Breast epithelium (tissue), 3 donors: ENCODE data around the gene DHX58.

Source experiments
- POLR2A ChIP-seq: fragments of 450-650 bp; IDR thresholded peaks from one replicate; pipeline ENCODE4 v1.6.1; 2016; ENCODE audit warnings: antibody characterized with exemption, mild to moderate bottlenecking, moderate library complexity
- TF ChIP-seq, protein P1 (sequence below), 3 donors: fragments of 450-650 bp; IDR thresholded peaks; one replicate each; pipeline ENCODE4 v1.5.1; 2016 to 2017; ENCODE audit warnings: antibody characterized with exemption in 3 of 3, mild to moderate bottlenecking in 3 of 3, moderate library complexity in 3 of 3

DNA sequence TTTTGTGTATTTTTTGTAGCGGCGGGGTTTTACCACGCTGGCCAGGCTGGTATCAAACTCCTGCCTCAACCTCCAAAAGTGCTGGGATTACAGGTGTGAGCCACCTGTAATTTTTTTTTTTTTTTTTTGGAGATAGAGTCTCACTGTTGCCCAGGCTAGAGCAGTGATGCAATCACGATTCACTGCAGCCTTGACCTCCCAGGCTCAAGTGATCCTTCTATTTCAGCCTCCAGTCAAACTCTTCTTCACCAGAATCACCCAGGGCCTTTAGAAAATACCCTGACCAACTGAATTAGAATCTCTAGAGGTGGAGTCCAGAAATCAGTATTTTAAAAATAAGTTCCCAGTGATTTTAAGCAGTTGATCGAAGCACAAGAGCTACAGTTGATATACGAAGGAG, 22.6 kb upstream of the DHX58 start:
- TF ChIP-seq POLR2A = no peak
- TF ChIP-seq, protein P1, sequence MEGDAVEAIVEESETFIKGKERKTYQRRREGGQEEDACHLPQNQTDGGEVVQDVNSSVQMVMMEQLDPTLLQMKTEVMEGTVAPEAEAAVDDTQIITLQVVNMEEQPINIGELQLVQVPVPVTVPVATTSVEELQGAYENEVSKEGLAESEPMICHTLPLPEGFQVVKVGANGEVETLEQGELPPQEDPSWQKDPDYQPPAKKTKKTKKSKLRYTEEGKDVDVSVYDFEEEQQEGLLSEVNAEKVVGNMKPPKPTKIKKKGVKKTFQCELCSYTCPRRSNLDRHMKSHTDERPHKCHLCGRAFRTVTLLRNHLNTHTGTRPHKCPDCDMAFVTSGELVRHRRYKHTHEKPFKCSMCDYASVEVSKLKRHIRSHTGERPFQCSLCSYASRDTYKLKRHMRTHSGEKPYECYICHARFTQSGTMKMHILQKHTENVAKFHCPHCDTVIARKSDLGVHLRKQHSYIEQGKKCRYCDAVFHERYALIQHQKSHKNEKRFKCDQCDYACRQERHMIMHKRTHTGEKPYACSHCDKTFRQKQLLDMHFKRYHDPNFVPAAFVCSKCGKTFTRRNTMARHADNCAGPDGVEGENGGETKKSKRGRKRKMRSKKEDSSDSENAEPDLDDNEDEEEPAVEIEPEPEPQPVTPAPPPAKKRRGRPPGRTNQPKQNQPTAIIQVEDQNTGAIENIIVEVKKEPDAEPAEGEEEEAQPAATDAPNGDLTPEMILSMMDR (IDR thresholded peaks at IDR 0.05) = no peak
